OCI-LY7 (cell line): ENCODE data around the gene PHACTR1. TPM values are rescaled to one million over a fixed set of nuclear protein-coding genes. Genes with fewer than 3 reads are reported as not detected.

Source experiments
- BruUV-seq: library from RNA; stranded (reverse); fragments of 400-500 nt; replicated peaks from 2 replicates; lab custom pipeline; 2021; lab: Mats Ljungman, UMichigan
- CTCF ChIA-PET: fragments of 300-600 bp; sonication (Branson Sonifier 250); formaldehyde crosslinking; loops from one replicate; lab custom pipeline; 2022; ENCODE audit warnings: antibody characterized with exemption; ENCODE audit not compliant: unreplicated experiment; lab: Charles Lee
- POLR2A ChIA-PET: fragments of 300-600 bp; sonication (Branson Sonifier 250); formaldehyde crosslinking; loops from one replicate; lab custom pipeline; 2022; ENCODE audit warnings: antibody characterized with exemption; lab: Charles Lee
- DNase-seq: peaks from one replicate; pipeline ENCODE4 v3.0.0-alpha.2; 2015; ENCODE audit warnings: low spot score
- H2AFZ ChIP-seq: fragments of 200-600 bp; sonication (generic), shearing (Covaris generic); 2 replicates; pipeline ENCODE4 v1.6.1; 2014; ENCODE audit warnings: mild to moderate bottlenecking, antibody characterized with exemption, low read length, moderate library complexity
- H3K27ac ChIP-seq: fragments of 200-600 bp; sonication (generic); 2 replicates; pipeline ENCODE4 v1.5.1; 2014; ENCODE audit warnings: mixed run types, low read depth, mild to moderate bottlenecking, moderate library complexity, low read length, inconsistent platforms; ENCODE audit not compliant: poor library complexity, severe bottlenecking
- H3K36me3 ChIP-seq: fragments of 200-600 bp; sonication (generic); 2 replicates; pipeline ENCODE4 v1.6.1; 2014; ENCODE audit warnings: mild to moderate bottlenecking, antibody characterized with exemption, low read length, moderate library complexity, mixed read lengths; ENCODE audit not compliant: insufficient read depth
- H3K4me1 ChIP-seq: fragments of 200-600 bp; sonication (generic); 2 replicates; pipeline ENCODE4 v1.5.1; 2014; ENCODE audit warnings: mild to moderate bottlenecking, low read length; ENCODE audit not compliant: insufficient read depth, poor library complexity, severe bottlenecking
- H3K4me2 ChIP-seq: fragments of 200-600 bp; sonication (generic); 2 replicates; pipeline ENCODE4 v1.6.1; 2014; ENCODE audit warnings: mild to moderate bottlenecking, low read length
- H3K4me3 ChIP-seq: fragments of 200-600 bp; sonication (generic); 2 replicates; pipeline ENCODE4 v1.5.1; 2014; ENCODE audit warnings: mild to moderate bottlenecking, low read depth, low read length; ENCODE audit not compliant: poor library complexity, severe bottlenecking
- H3K79me2 ChIP-seq: fragments of 200-600 bp; sonication (generic); 2 replicates; pipeline ENCODE4 v1.6.1; 2016; ENCODE audit warnings: low read depth, mild to moderate bottlenecking, low read length, moderate library complexity, mixed read lengths; ENCODE audit not compliant: insufficient read depth
- H3K9me2 ChIP-seq: fragments of 200-600 bp; sonication (generic); 2 replicates; pipeline ENCODE4 v1.6.1; 2016; ENCODE audit warnings: mild to moderate bottlenecking, low read length, mixed read lengths; ENCODE audit not compliant: insufficient read depth
- H3K9me3 ChIP-seq: fragments of 200-600 bp; sonication (generic); 2 replicates; pipeline ENCODE4 v1.6.1; 2014; ENCODE audit warnings: mild to moderate bottlenecking, mixed run types, low read length, mixed read lengths
- H4K20me1 ChIP-seq: fragments of 200-600 bp; sonication (generic); 2 replicates; pipeline ENCODE4 v1.6.1; 2014; ENCODE audit warnings: mild to moderate bottlenecking, antibody characterized with exemption, low read length, moderate library complexity, mixed read lengths; ENCODE audit not compliant: insufficient read depth
- EZH2phosphoT487 ChIP-seq: fragments of 200-600 bp; sonication (generic); IDR thresholded peaks from 2 replicates; pipeline ENCODE4 v1.6.1; 2018; ENCODE audit warnings: low read depth, borderline replicate concordance, mild to moderate bottlenecking, mixed run types, antibody characterized with exemption, low read length, moderate library complexity, mixed read lengths
- intact Hi-C: fragments of 100-400 bp; cut with micrococcal nuclease; formaldehyde crosslinking; loops from one replicate; pipeline ENCODE4 v1.10.0; 2022; ENCODE audit not compliant: unreplicated experiment
- total RNA-seq, 2 experiments: library from RNA; depleted of rRNA in 1 of 2; stranded (reverse); fragments of >200 nt in 1 of 2; shearing (Covaris generic) in 1 of 2; gene quantifications; 2 replicates each; pipeline ENCODE4 v1.2.3, GENCODE V29; 2014 to 2022
- TF ChIP-seq, protein P1 (sequence below): fragments of 200-600 bp; sonication (generic); conservative IDR thresholded peaks from 2 replicates; pipeline ENCODE4 v1.5.1; 2014; ENCODE audit warnings: mild to moderate bottlenecking, antibody characterized with exemption, low read length, moderate library complexity, mixed read lengths

The PHACTR1 gene
- total RNA-seq, 2 experiments from 2014 or later: 25.1 to 46.6 TPM

- intact Hi-C loops: no loop called here
- H3K4me2 ChIP-seq: no peak overlapping the region
- no peak for TF ChIP-seq EZH2phosphoT487
- TF ChIP-seq, protein P1, sequence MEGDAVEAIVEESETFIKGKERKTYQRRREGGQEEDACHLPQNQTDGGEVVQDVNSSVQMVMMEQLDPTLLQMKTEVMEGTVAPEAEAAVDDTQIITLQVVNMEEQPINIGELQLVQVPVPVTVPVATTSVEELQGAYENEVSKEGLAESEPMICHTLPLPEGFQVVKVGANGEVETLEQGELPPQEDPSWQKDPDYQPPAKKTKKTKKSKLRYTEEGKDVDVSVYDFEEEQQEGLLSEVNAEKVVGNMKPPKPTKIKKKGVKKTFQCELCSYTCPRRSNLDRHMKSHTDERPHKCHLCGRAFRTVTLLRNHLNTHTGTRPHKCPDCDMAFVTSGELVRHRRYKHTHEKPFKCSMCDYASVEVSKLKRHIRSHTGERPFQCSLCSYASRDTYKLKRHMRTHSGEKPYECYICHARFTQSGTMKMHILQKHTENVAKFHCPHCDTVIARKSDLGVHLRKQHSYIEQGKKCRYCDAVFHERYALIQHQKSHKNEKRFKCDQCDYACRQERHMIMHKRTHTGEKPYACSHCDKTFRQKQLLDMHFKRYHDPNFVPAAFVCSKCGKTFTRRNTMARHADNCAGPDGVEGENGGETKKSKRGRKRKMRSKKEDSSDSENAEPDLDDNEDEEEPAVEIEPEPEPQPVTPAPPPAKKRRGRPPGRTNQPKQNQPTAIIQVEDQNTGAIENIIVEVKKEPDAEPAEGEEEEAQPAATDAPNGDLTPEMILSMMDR: peak; percentile 33; the same call in 1 of the 2 replicates
- no peak overlapping the region for H3K27ac ChIP-seq
- H3K9me2 ChIP-seq: no peaks in the 10 kb centered on the region
- peaks cover 10% of the 10 kb centered on the region for H3K9me3 ChIP-seq
- no peaks in the 10 kb centered on the region for H4K20me1 ChIP-seq
- CTCF ChIA-PET: interaction anchor here (1.4 kb wide), 1 partner anchor 8 kb away, joined by 5 read pairs; no protein-coding TSS in a partner anchor
- H3K4me1 ChIP-seq: no peaks in the 10 kb centered on the region
- BruUV-seq: no TSS peak
- peaks cover 5% of the 10 kb centered on the region; the same call in 1 of the 2 replicates for H3K36me3 ChIP-seq
- H2AFZ ChIP-seq: no peak overlapping the region
- DNase-seq: no peak
- POLR2A ChIA-PET: interaction anchor here (0.7 to 1.6 kb wide), 3 partner anchors 10 to 45 kb away, joined by 3 to 4 read pairs (median 3); no protein-coding TSS in a partner anchor
- H3K4me3 ChIP-seq: no peak overlapping the region
- no peaks in the 10 kb centered on the region for H3K79me2 ChIP-seq
Observed at GRCh38 chr6:13251242-13251641, 534.7 kb downstream of the PHACTR1 start.

- BruUV-seq: no TSS peak
- intact Hi-C loops: no loop called here
- no peak for DNase-seq
- Histone ChIP-seq H4K20me1 (no peaks in the 10 kb centered on the region), H3K36me3 (peaks cover 5% of the 10 kb centered on the region; the same call in 1 of the 2 replicates), H3K79me2 (no peaks in the 10 kb centered on the region), H3K4me1 (no peaks in the 10 kb centered on the region), H3K9me2 (no peaks in the 10 kb centered on the region), H3K27ac (no peak overlapping the region), H3K4me2 (no peak overlapping the region), H3K9me3 (peaks cover 17% of the 10 kb centered on the region), H3K4me3 (no peak overlapping the region), H2AFZ (no peak overlapping the region)
- no peak for TF ChIP-seq EZH2phosphoT487
- TF ChIP-seq, protein P1: no peak
- CTCF ChIA-PET: no interaction called here
- POLR2A ChIA-PET: interaction anchor here (0.6 to 0.8 kb wide), 3 partner anchors 13 to 151 kb away, joined by 3 read pairs; no protein-coding TSS in a partner anchor
Observed at GRCh38 chr6:13252790-13253189, 536.2 kb downstream of the PHACTR1 start.

DNA sequence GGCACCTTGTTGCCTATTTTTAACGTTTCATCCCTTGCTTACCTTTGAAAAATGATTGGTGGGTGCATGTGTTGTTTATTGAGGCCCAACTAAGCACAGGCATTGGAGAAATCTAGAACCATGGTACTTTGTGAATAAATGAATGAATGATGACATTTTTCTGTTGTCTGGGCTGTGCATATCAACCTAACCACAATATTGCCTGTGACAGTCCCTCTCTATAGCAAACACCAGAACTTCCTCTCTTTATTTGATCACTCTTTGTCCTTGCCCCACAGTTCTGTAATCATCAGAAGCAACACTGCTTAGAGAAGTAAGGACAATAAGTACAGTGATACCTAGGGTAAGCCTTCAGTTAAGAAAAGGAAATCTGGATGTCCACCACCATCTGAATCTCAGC is 536.7 kb downstream of the PHACTR1 start:
- Histone ChIP-seq H3K36me3 (peaks cover 5% of the 10 kb centered on the region; the same call in 1 of the 2 replicates), H3K4me3 (no peak overlapping the region), H3K9me3 (peaks cover 17% of the 10 kb centered on the region), H2AFZ (no peak overlapping the region), H4K20me1 (no peaks in the 10 kb centered on the region), H3K79me2 (no peaks in the 10 kb centered on the region), H3K27ac (no peak overlapping the region), H3K4me1 (no peaks in the 10 kb centered on the region), H3K4me2 (no peak overlapping the region), H3K9me2 (no peaks in the 10 kb centered on the region)
- POLR2A ChIA-PET: interaction anchor here (0.6 to 0.8 kb wide), 2 partner anchors 13 to 36 kb away, joined by 3 read pairs; no protein-coding TSS in a partner anchor
- TF ChIP-seq, protein P1: no peak
- TF ChIP-seq EZH2phosphoT487: no peak
- intact Hi-C loops: no loop called here
- CTCF ChIA-PET: no interaction called here
- no peak for DNase-seq
- no TSS peak for BruUV-seq
